Naive thymus-derived CD4-positive, alpha-beta T cell (primary cell): Measurements from ENCODE around the gene NR1H4. TPM values are rescaled to one million over a fixed set of nuclear protein-coding genes. Genes with fewer than 3 reads are reported as not detected.
"Not testable (repeated sequence)": the region's sequence is repeated elsewhere in the genome, so short reads cannot be mapped to it uniquely, and the experiment has no call there.

Experiments used
- ATAC-seq: fragments of 150-1000 bp; cut with Tn5 transposase; 2 replicates; pipeline ENCODE4 v1.10.0; 2021; ENCODE audit warnings: mild to moderate bottlenecking, moderate library complexity
- CTCF ChIA-PET: fragments of 350-600 bp; sonication (Branson Sonifier 250); formaldehyde crosslinking; loops from one replicate; lab custom pipeline; 2021; ENCODE audit warnings: antibody characterized with exemption; lab: Charles Lee
- POLR2A ChIA-PET: fragments of 350-600 bp; sonication (Branson Sonifier 250); formaldehyde crosslinking; loops from one replicate; lab custom pipeline; 2021; ENCODE audit warnings: antibody characterized with exemption, inconsistent platforms; lab: Charles Lee
- DNase-seq, 9 donors: peaks; one replicate each; pipeline versions ENCODE4 v3.0.0 to v3.0.0-alpha.2; 2020 to 2022; ENCODE audit warnings: mixed read lengths in 1 of 9
- H3K27ac ChIP-seq: one replicate; pipeline ENCODE4 v1.7.0; 2013; ENCODE audit warnings: mild to moderate bottlenecking, low read depth, low read length, moderate library complexity
- H3K27me3 ChIP-seq, 2 donors: one replicate each; pipeline ENCODE4 v1.7.0; 2013; ENCODE audit warnings: low read length in 2 of 2, mild to moderate bottlenecking in 2 of 2, moderate library complexity in 2 of 2; ENCODE audit not compliant: control insufficient read depth in 2 of 2, insufficient read depth in 2 of 2
- H3K36me3 ChIP-seq, 3 experiments: 1 replicate in 2 of 3; 2 replicates in 1 of 3; pipeline ENCODE4 v1.7.0; 2013; ENCODE audit warnings: low read length in 3 of 3, mild to moderate bottlenecking in 3 of 3, moderate library complexity in 1 of 3; ENCODE audit not compliant: insufficient read depth in 3 of 3, control insufficient read depth in 2 of 3
- H3K4me1 ChIP-seq, 2 donors: one replicate each; pipeline ENCODE4 v1.7.0; 2013; ENCODE audit warnings: low read length in 2 of 2, mild to moderate bottlenecking in 2 of 2, moderate library complexity in 1 of 2; ENCODE audit not compliant: control insufficient read depth in 2 of 2, insufficient read depth in 2 of 2
- H3K4me3 ChIP-seq: 2 replicates; pipeline ENCODE4 v1.7.0; 2013; ENCODE audit warnings: mild to moderate bottlenecking, low read length
- H3K9me3 ChIP-seq, 3 experiments: 1 replicate in 2 of 3; 2 replicates in 1 of 3; pipeline ENCODE4 v1.7.0; 2013; ENCODE audit warnings: low read length in 3 of 3; ENCODE audit not compliant: control insufficient read depth in 2 of 3
- H3K27ac Mint-ChIP-seq, 9 donors: one replicate each; pipeline ENCODE4 v1.8.0; 2020 to 2022; ENCODE audit warnings: mixed read lengths in 9 of 9, mild to moderate bottlenecking in 8 of 9, moderate library complexity in 5 of 9, inconsistent platforms in 2 of 9
- H3K27me3 Mint-ChIP-seq, 5 donors: one replicate each; pipeline ENCODE4 v1.8.0; 2021 to 2022; ENCODE audit warnings: mixed read lengths in 5 of 5, mild to moderate bottlenecking in 1 of 5
- H3K36me3 Mint-ChIP-seq, 5 donors: one replicate each; pipeline ENCODE4 v1.8.0; 2020 to 2022; ENCODE audit warnings: mixed read lengths in 5 of 5, mild to moderate bottlenecking in 3 of 5, inconsistent platforms in 1 of 5
- H3K4me1 Mint-ChIP-seq, 7 donors: one replicate each; pipeline ENCODE4 v1.8.0; 2020 to 2022; ENCODE audit warnings: mixed read lengths in 7 of 7, mild to moderate bottlenecking in 3 of 7, inconsistent platforms in 1 of 7
- H3K4me3 Mint-ChIP-seq, 10 donors: one replicate each; pipeline ENCODE4 v1.8.0; 2020 to 2022; ENCODE audit warnings: mild to moderate bottlenecking in 10 of 10, mixed read lengths in 10 of 10, moderate library complexity in 6 of 10, inconsistent platforms in 2 of 10
- H3K9me3 Mint-ChIP-seq, 11 donors: one replicate each; pipeline ENCODE4 v1.8.0; 2020 to 2022; ENCODE audit warnings: mixed read lengths in 11 of 11, mild to moderate bottlenecking in 4 of 11, inconsistent platforms in 1 of 11, moderate library complexity in 1 of 11
- intact Hi-C, 2 donors: fragments of 100-400 bp; cut with micrococcal nuclease; formaldehyde crosslinking; loops; one replicate each; pipeline ENCODE4 v1.15.1; 2023
- polyA plus RNA-seq, 2 donors: library from polyadenylated mRNA; unstranded; fragments of 300-500 nt; fragmentation: Illumina TruSeq; gene quantifications; one replicate each; pipeline ENCODE4 v1.2.3, GENCODE V29; 2021
- total RNA-seq, 6 experiments: library from RNA in 5 of 6; stranded (reverse) in 5 of 6; gene quantifications; 1 replicate in 5 of 6; 2 replicates in 1 of 6; pipeline ENCODE4 v1.2.3 and lab custom pipeline; 2021 to 2026

Gene NR1H4
- total and polyA plus RNA-seq, 7 experiments from 2014 or later = not detected

DNA sequence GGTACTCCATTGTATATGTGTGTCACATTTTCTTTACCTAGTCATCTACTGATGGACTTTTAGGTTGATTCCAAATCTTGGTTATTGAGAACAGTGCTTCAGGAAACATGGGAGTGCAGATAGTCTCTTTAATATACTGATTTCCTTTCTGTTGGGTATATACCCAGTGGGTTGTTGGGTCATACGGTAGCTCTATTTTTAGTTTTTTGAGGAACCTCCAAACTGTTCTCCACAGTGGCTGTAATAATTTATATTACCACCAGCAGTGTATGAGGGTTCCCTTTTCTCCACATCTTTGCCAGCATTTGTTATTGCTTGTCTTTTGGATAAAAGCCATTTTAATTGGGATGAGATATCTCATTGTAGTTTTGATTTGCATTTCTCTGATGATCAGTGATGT, 129.3 kb downstream of the NR1H4 start:
- H3K4me3 ChIP-seq, DNase-seq, CTCF ChIA-PET, intact Hi-C loops, H3K36me3 ChIP-seq, H3K4me3 Mint-ChIP-seq, H3K27me3 ChIP-seq, POLR2A ChIA-PET, ATAC-seq, H3K4me1 ChIP-seq, H3K36me3 Mint-ChIP-seq, H3K27ac ChIP-seq, H3K27ac Mint-ChIP-seq, H3K4me1 Mint-ChIP-seq, H3K9me3 ChIP-seq: not testable (repeated sequence)
- peaks cover 0 to 36% (median 9%) of the 10 kb centered on the region in 5 donors for H3K27me3 Mint-ChIP-seq
- H3K9me3 Mint-ChIP-seq = peaks cover 0 to 15% (median 4%) of the 10 kb centered on the region in 11 donors

DNA sequence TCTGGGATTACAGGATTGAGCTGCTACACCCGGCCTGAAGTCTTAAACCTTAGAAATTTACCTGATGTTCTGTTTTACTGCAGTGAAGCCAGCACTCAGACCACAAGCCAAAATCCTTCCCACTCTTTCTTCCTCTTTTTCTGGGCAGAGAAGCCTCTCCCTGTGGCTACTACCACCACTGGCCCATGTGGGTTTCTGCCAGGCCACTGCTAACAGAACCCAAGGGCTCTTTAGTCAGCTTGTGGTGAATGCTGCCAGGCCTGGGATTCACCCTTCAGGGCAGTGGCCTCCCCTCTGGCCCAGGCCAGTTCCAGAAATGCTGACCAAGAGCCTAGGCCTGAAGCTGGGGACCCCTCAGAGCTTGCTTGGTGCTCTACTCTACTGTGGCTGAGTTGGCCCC, 135.1 kb downstream of the NR1H4 start:
- DNase-seq (no peak), ATAC-seq (peak; percentile 42)
- no peaks in the 10 kb centered on the region for H3K4me1 Mint-ChIP-seq
- Histone ChIP-seq H3K27me3 (no peaks in the 10 kb centered on the region), H3K4me3 (no peak overlapping the region), H3K9me3 (no peaks in the 10 kb centered on the region), H3K27ac (no peak overlapping the region), H3K4me1 (no peaks in the 10 kb centered on the region), H3K36me3 (no peaks in the 10 kb centered on the region)
- ChIA-PET CTCF (no interaction called here), POLR2A (no interaction called here)
- H3K9me3 Mint-ChIP-seq = peaks cover 0 to 15% (median 6%) of the 10 kb centered on the region in 11 donors
- no peak overlapping the region for H3K4me3 Mint-ChIP-seq
- intact Hi-C loops = no loop called here
- no peaks in the 10 kb centered on the region for H3K36me3 Mint-ChIP-seq
- peaks cover 0 to 28% (median 6%) of the 10 kb centered on the region in 5 donors for H3K27me3 Mint-ChIP-seq
- no peak overlapping the region for H3K27ac Mint-ChIP-seq

DNA sequence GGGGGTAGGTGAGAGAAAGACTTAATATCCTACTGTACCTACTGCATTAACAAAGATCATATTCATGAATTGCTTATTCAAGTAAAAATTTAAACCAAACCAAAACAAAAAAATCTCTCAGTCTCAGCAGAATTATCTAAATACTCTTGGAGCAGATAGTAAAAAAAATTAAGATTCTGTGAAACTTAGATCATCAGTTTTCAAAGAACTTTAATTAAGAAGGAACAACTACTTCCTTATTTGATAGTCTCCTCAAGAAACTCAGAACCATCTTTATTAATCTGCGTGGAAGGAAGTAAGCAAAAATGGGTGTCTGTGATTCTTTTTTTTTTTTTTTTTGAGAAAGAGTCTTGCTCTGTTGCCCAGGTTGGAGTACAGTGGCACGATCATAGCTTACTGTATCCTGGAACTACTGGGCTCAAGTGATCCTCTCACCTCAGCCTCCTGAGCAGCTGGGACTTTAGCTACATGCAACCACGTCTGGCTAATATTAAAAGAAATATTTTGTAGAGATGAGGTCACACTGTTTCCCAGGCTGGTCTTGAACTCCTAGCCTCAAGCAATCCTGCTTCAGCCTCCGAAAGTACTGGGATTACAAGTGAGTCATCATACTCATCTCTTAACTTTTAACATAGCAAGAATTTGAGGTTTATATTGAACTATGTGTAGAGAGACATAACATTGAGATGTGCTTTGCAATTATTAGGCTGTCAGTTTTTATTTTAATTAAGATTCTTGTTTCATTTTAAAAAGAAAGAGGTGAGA, 137.2 kb downstream of the NR1H4 start:
- no peak overlapping the region for H3K27ac ChIP-seq
- Mint-ChIP-seq H3K4me3 (no peak overlapping the region), H3K27me3 (peaks cover 0 to 21% (median 6%) of the 10 kb centered on the region in 5 donors), H3K36me3 (no peaks in the 10 kb centered on the region), H3K9me3 (peaks cover 0 to 13% (median 6%) of the 10 kb centered on the region in 11 donors), H3K27ac (no peak overlapping the region), H3K4me1 (no peaks in the 10 kb centered on the region)
- no peak for ATAC-seq
- ChIA-PET POLR2A (no interaction called here), CTCF (no interaction called here)
- H3K9me3 ChIP-seq = no peaks in the 10 kb centered on the region
- H3K27me3 ChIP-seq = no peaks in the 10 kb centered on the region
- H3K4me1 ChIP-seq = no peaks in the 10 kb centered on the region
- intact Hi-C loops = no loop called here
- no peaks in the 10 kb centered on the region for H3K36me3 ChIP-seq
- no peak overlapping the region for H3K4me3 ChIP-seq
- no peak for DNase-seq

DNA sequence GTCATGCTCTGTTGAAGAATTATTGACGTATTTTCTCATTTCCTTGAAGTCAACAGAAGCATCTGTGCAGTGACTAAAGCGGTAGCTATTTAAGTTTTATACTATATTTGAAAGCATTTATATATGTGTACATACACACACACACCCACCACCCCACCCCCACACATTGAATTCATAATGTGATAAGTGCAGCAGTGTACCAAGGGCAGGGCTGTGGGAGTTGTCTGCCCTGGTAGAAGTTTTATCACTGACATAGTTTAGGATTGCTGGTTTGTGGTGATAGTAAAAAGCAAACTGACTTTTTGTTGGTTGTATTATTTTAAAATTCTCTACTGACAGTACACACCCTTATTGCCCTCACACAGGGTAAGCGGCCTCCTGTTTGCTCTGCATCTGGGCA, 138.9 kb downstream of the NR1H4 start:
- ChIA-PET POLR2A (no interaction called here), CTCF (no interaction called here)
- peaks cover 0 to 14% (median 0%) of the 10 kb centered on the region in 5 donors for H3K27me3 Mint-ChIP-seq

More for the DNA sequence above, 138.9 kb downstream of the NR1H4 start:
- no peaks in the 10 kb centered on the region for H3K36me3 Mint-ChIP-seq
- intact Hi-C loops = no loop called here
- H3K27me3 ChIP-seq = no peaks in the 10 kb centered on the region
- H3K27ac ChIP-seq = no peak overlapping the region
- no peak for ATAC-seq
- no peak overlapping the region for H3K27ac Mint-ChIP-seq
- H3K36me3 ChIP-seq = no peaks in the 10 kb centered on the region
- peaks cover 0 to 3% (median 0%) of the 10 kb centered on the region in 11 donors for H3K9me3 Mint-ChIP-seq
- no peak overlapping the region for H3K4me3 Mint-ChIP-seq
- no peaks in the 10 kb centered on the region for H3K4me1 ChIP-seq
- DNase-seq = no peak
- H3K9me3 ChIP-seq = no peaks in the 10 kb centered on the region
- no peaks in the 10 kb centered on the region for H3K4me1 Mint-ChIP-seq
- H3K4me3 ChIP-seq = no peak overlapping the region

Other genes starting within 250 kb of the NR1H4 start
- gene DEPDC4, start 206.8 kb upstream of the NR1H4 start, total RNA-seq = 1 to 10 TPM in 2 of 5 experiments, under 1 TPM in 3; 0.74 to 1.3 (median 0.92) TPM
- gene DEPDC4, start 206.8 kb upstream of the NR1H4 start, polyA plus RNA-seq = under 1 TPM; 0.64 to 0.87 TPM
- gene SCYL2, start 206.7 kb upstream of the NR1H4 start, total RNA-seq = 10 to 100 TPM; 32.6 to 49.4 (median 42.3) TPM
- 10 to 100 TPM; 18.9 to 25.2 TPM for gene SCYL2, start 206.7 kb upstream of the NR1H4 start, polyA plus RNA-seq
- gene SLC17A8, start 116.8 kb upstream of the NR1H4 start, total RNA-seq = not detected
- gene SLC17A8, start 116.8 kb upstream of the NR1H4 start, polyA plus RNA-seq = not detected
- 1 to 10 TPM in 2 of 5 experiments, under 1 TPM in 3; 0.08 to 4.9 (median 0.16) TPM for gene GAS2L3, start 99.8 kb downstream of the NR1H4 start, total RNA-seq
- gene GAS2L3, start 99.8 kb downstream of the NR1H4 start, polyA plus RNA-seq = not detected